HG02970 (cell line): Measurements from ENCODE around the gene RELT.
"Not testable (repeated sequence)": the region's sequence is repeated elsewhere in the genome, so short reads cannot be mapped to it uniquely, and the experiment has no call there.

Source experiments
- ATAC-seq: cut with Tn5 transposase; IDR thresholded peaks from one replicate; pipeline ENCODE4 v1.9.1; 2021; ENCODE audit warnings: mild to moderate bottlenecking, moderate library complexity, moderate number of reproducible peaks; ENCODE audit not compliant: unreplicated experiment, low FRiP score

RELT gene

GRCh38 chr11:73425108-73425507 is 48.9 kb downstream of the RELT start:
- ATAC-seq, result no peak

DNA sequence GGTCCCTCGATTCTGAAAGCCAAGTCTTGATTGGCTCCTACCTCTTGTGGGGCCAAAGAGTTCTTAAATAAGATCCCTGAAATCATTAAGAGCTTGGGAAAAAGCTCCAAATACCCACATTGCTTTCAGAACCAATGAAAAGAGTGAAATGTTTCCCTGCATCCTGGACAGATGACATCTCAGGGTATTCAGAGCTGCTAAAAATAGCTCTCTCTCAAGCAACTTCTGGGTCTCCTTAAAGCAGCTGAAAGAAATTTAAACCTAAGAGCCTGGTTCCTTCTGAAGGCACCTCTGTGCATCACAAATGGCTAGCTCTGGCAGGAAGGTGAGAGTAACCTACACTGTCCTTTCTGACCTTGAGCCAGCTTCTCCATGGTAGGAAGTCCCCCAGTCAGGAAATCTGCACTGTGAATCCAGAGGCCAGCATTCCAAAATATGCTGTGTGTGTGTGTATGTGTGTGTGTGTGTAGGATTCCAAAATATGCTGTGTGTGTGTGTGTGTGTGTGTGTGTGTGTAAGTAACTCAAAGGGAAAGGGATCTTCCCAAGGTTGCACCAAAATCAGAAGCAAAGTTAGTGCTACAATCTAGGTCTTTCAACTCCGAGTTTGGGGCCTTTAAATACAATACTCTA is 50.1 kb downstream of the RELT start:
- ATAC-seq, result no peak

GRCh38 chr11:73428227-73428626 is 52.0 kb downstream of the RELT start:
- ATAC-seq, result no peak

- ATAC-seq, result no peak
Observed at GRCh38 chr11:73428699-73429098, 52.5 kb downstream of the RELT start.

DNA sequence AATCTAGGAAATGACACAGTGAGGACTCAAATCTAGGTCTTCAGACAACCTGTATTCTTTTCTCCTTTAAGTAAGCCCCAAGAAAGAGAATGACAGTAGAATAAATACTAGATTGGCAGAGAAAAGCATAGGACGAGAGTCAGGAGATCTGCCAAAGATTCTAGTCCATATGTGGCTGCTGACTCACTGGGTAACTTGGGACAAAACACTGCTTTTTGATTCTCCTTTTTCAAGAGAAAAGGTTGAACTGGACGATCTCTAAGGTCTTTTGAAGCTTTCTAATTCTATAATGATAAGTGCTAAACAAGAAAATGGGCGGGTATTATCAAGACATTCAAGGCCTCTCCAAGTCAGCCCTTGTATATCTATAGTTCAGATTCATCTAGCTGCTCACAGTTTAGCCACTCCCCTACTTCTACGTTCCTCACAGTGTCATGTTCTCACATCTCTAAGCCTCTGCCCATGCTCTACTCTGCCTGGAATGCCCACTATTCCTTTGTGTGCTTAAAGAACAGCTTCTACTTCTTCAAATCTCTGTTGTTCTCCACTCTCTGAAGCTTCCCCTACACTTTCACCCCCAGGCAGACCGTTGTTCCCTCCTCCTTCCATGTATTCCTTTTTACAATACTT is 53.0 kb downstream of the RELT start:
- ATAC-seq, result no peak

DNA sequence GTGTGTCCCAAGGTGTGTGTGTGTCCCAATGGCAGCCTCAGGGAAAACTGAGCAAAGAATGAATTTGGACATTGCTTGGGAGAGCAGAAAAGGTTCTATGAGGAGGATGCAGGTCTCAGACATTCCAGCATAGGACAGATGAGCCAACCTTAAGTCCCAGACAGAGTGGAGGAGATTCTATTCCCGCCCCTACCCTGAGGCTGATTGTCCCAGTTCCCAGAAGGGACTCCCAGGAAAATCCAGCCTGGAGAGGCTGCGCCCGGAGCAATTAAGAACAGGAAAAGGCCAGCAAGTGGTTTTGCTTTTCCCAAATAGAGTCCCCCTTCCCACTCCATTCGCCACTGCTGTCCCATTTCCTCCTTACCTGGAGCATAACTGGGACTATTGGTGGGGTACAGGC is 54.1 kb downstream of the RELT start:
- no peak for ATAC-seq

DNA sequence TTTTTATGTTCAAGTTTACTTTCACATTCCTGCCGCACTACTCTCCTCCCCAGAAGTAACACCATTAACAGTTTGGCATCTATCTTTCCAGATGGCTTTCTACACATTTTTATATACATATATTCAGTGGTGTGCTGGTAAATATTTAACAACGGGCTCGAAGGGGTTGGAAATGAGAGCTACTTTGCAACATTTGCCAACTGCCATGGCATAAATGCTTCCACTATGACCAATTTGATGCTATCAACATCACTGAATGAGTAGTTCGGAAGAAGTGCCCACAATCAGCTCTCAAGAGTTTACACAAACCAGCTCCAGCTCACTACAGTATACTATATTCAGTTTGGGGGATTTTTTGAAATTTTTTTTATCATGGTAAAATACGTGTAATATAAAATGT is 55.2 kb downstream of the RELT start:
- ATAC-seq, result no peak

GRCh38 chr11:73436859-73437258 is 60.7 kb downstream of the RELT start:
- ATAC-seq, result not testable (repeated sequence)

GRCh38 chr11:73439002-73439843 is 63.0 kb downstream of the RELT start:
- no peak for ATAC-seq

GRCh38 chr11:73445980-73446379 is 69.8 kb downstream of the RELT start:
- no peak for ATAC-seq

DNA sequence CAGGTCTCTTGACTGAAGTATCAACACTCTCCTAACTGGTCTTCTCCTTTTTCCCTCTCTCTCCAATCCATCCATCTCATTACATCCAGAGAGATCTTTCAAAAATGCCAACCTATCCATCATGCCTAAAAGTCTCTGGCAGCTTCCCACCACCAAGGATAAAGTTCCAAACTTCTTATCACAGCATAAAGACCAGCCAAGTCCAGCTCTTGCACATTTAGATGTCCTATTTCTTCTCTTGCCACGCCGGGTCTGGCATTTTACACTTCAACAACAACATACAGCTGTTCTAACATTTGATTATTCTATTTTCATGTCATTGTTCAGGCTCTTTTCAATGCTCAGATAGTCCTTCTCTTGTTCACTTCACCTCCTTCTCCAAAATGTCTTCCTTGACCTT is 70.6 kb downstream of the RELT start:
- ATAC-seq, result no peak
